Testis (tissue), 2 donors: Measurements from ENCODE around the gene MAN2C1.

Experiments
- CTCF ChIP-seq, 3 experiments: fragments of 450-650 bp in 2 of 3; fragments of 200-600 bp in 1 of 3; sonication (generic) in 1 of 3; IDR thresholded peaks; one replicate each; pipeline ENCODE4 v1.5.1; 2016 to 2019; ENCODE audit warnings: antibody characterized with exemption in 3 of 3, mild to moderate bottlenecking in 2 of 3, moderate library complexity in 1 of 3
- POLR2A ChIP-seq: fragments of 450-650 bp; IDR thresholded peaks from one replicate; pipeline ENCODE4 v1.6.1; 2017; ENCODE audit warnings: antibody characterized with exemption, mild to moderate bottlenecking, moderate library complexity

GRCh38 chr15:75367406-75367912 lies 948 bp downstream of the MAN2C1 start:
- TF ChIP-seq CTCF (IDR thresholded peaks at IDR 0.05): no peak
- no peak for TF ChIP-seq POLR2A
